Left renal pelvis (tissue), 4 donors: ENCODE results near the gene MBNL1. TPM values are rescaled to one million over a fixed set of nuclear protein-coding genes. Genes with fewer than 3 reads are reported as not detected.
"Not testable (repeated sequence)": the region's sequence is repeated elsewhere in the genome, so short reads cannot be mapped to it uniquely, and the experiment has no call there.

Source experiments
- DNase-seq, 4 donors: peaks; one replicate each; pipeline ENCODE4 v3.0.0-alpha.2; 2013; ENCODE audit warnings: low read depth in 4 of 4, low spot score in 3 of 4
- polyA plus RNA-seq, 4 donors: library from polyadenylated mRNA; unstranded; fragments of 120-200 nt; gene quantifications; one replicate each; pipeline ENCODE4 v1.2.1, GENCODE V29; 2013; ENCODE audit not compliant: insufficient read length in 4 of 4

Gene MBNL1
- polyA plus RNA-seq, 4 donors = 48.3 to 62.7 (median 55.5) TPM

- no peak for DNase-seq
These were observed 46.9 kb downstream of the MBNL1 start for GRCh38 chr3:152315623-152316022.

GRCh38 chr3:152316318-152316717 lies 47.6 kb downstream of the MBNL1 start:
- no peak for DNase-seq

GRCh38 chr3:152317184-152317583 lies 48.5 kb downstream of the MBNL1 start:
- DNase-seq = no peak

DNA sequence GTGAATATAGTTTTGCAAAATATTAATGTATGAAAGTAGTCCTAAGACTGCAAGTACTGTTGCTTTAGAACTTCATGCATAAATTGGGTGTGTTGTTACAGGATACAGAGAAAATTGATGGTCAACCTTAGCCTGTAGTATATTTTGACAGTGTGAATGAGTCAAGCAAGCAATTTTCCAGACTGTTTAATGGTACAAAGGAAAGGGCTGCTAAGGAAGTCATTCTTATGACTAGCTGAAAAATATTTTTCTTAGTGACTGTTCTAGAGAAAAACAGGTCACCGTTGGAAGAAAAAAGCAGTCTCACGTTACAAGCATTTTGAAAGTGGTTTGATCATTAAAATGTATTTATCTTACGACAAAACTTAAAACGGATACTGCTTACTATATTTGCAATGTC lies 49.2 kb downstream of the MBNL1 start:
- DNase-seq = no peak

GRCh38 chr3:152318512-152318911 lies 49.8 kb downstream of the MBNL1 start:
- no peak for DNase-seq

GRCh38 chr3:152319256-152319655 lies 50.5 kb downstream of the MBNL1 start:
- DNase-seq = no peak

DNA sequence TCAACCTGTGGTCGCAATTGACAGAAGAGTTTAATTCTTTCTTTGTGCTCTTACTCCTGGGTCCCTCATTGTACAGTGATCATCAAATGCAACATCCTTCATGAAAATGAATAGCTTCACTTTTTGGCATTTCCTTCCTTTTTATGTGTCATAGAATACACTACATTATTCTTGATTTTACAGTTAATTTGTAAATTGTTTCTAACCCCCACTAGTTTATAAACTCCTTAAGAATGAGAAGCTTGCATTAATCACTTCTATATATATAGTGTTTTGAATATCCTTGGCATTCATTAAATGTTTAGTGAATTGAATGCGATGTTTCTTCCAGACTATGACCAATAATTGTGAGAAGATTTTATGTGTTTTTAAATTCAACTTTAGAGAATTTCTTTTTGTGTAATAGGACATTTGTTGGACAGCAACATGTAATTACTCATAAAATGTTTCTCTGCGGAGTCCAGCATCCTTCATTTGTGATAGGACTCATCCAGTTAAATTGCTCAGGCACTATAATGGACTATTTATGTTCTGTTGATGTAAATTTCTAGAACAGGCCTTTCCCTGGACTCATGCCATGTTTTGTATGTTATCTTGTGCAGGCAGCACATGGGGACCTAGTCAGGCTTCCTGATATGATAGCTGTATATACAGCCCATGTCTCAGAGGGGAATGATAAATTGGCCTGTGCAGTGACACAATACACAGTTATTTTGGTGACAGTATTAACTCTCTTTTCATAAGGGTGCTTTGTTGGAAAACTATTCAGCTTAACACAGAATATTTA lies 51.3 kb downstream of the MBNL1 start:
- no peak for DNase-seq

- DNase-seq = no peak
These were observed 52.6 kb downstream of the MBNL1 start for GRCh38 chr3:152321200-152321954.

GRCh38 chr3:152321955-152322377 lies 53.2 kb downstream of the MBNL1 start:
- no peak for DNase-seq

- DNase-seq = no peak
These were observed 54.0 kb downstream of the MBNL1 start for GRCh38 chr3:152322756-152323155.

GRCh38 chr3:152323834-152324233 lies 55.1 kb downstream of the MBNL1 start:
- DNase-seq = no peak

DNA sequence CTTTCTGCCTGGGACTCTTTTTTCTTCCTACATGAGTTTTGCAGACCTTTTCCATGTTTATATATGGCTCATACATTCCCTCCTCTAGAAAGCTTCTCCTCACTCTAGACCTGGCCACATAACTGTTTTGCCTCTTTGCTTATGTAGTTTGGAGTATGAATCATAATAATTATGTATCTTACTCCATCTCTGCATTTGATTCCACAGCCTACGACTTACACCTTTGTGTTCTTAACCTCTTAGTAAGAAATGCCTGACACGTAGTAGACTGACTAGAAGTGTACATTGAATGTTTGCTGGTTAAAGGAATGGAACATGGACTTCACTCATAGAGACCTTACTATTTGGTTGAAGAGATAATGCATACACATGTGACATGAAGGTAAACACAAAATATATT lies 56.4 kb downstream of the MBNL1 start:
- no peak for DNase-seq

GRCh38 chr3:152327203-152327602 lies 58.5 kb downstream of the MBNL1 start:
- DNase-seq = no peak

- no peak for DNase-seq
These were observed 60.1 kb downstream of the MBNL1 start for GRCh38 chr3:152328841-152329240.

- no peak for DNase-seq
These were observed 61.8 kb downstream of the MBNL1 start for GRCh38 chr3:152330559-152330958.

GRCh38 chr3:152331018-152331541 lies 62.4 kb downstream of the MBNL1 start:
- DNase-seq = no peak

GRCh38 chr3:152331998-152332397 lies 63.3 kb downstream of the MBNL1 start:
- DNase-seq = no peak

GRCh38 chr3:152333928-152334327 lies 65.2 kb downstream of the MBNL1 start:
- DNase-seq = no peak

DNA sequence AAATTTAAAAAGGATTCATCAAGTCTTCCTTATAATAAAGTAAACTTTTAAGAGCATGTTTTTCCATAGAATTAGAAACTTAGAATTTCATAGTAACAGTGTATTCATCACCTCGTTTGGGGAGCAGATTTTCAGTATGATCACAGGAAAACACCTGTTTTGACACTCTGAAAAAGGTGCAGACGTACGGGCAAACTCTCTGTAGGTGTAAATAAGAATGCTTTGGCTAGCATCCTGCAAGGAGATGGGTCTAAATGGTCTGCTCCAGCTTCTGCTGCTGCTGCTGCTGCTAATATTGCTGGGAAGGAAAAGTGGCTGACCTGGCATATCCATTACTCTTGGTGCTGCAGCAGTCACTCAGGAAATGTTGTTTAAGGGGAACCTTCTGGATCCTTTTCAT lies 66.0 kb downstream of the MBNL1 start:
- DNase-seq = no peak

DNA sequence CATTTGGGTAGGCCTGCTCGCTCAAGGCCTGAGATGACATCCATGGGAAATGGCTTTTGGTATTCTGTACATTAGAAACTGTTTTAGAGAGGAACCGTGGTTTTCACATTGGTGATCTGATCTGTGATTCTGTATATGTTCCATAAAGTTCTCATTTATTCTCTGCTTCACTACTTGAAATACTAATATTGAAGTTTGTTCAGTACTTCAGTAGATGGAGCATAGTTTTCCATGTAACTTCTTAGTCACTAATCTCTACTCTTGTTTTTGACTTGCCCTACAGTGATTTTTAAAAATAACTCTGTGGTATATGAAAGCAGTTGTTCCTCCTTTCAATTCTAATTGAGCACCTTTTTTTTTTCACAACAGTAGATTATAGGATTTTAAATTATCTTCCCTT lies 66.5 kb downstream of the MBNL1 start:
- no peak for DNase-seq

- not testable (repeated sequence) for DNase-seq
These were observed 68.6 kb downstream of the MBNL1 start for GRCh38 chr3:152337337-152337736.
